Amniotic epithelial cell (primary cell): Measurements from ENCODE around the gene NPTN.

Source experiments
- DNase-seq: peaks from one replicate; pipeline ENCODE4 v3.0.0-alpha.2; 2010; ENCODE audit warnings: low read depth

NPTN gene

DNA sequence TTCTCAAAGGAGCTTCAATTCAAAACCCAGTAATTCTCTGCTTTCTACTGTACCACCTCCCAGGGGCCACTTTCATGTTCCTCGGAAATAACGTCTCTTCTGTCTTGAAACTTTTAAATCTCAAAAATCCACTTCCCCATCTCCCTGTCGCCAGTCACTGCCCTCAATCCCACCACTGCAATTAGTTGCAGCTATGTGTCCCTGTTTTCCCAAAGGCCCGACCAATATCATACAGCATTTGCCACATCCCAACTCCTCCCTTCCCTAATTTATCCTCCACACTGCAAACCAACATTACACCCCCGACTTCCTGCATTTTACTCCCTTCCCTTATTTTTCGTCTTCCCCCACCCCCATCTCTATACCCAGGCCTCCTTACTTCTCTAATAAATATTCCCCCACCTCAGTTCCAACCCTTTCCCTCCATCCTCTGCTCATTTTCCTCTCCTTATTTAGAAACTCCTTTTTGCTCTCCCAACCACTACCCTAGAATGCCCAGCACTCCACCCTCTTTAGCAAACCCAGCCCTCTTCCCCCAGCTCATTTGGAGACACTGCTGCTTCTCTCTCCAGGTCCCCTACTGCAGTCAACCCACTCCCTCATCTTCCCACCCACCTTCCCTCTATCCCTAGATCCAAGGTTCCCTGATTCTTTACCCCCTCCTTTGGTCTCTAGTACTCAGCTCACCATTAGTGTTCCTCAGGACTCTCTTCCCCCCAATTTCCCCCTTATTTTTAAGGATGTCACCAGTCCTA lies 1.1 kb downstream of the NPTN start:
- DNase-seq = peak; percentile 40

- DNase-seq = peak; percentile 18
Measured at GRCh38 chr15:73630921-73631362, 2.2 kb downstream of the NPTN start.

GRCh38 chr15:73629798-73630429 lies 3.3 kb downstream of the NPTN start:
- DNase-seq = no peak

DNA sequence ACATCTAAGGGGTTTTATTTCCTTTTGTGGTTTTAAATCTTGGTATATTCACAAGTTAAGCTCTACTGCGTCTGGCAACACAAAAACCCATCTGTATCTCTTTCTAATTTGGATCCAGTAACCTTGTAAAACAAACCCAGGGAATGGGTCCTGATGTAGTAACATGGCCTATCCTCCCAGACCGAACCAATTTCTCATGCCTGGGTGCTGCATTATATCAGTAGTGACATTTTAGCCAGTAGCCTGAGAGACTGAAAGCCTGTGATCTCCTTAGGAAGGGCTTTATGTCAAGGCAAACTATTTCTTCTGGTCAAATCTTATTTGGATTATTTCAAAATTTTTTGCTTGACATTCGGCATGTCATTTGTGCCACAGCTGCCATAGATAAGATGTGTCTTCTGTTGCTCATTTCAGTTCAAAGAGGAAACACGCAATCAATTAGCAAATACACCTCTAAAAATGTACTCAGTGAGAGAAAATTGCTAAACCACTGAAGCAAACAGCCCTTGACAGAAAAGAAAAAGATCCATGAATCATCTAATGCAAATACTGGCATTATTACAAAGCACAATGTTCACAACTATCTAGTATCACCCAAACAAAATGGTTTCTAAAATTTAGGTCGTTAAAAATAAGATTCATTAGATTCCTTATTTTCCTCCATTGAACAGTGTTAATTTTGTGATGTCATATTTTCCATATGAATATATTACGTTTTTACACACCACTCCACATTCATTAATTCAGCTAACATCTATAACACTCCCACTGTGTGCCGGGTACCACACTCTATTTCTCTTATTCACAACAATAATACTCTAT lies 4.0 kb downstream of the NPTN start:
- peak; percentile 36 for DNase-seq

- no peak for DNase-seq
Measured at GRCh38 chr15:73628102-73628501, 5.1 kb downstream of the NPTN start.

- DNase-seq = no peak
Measured at GRCh38 chr15:73626072-73626471, 7.1 kb downstream of the NPTN start.

DNA sequence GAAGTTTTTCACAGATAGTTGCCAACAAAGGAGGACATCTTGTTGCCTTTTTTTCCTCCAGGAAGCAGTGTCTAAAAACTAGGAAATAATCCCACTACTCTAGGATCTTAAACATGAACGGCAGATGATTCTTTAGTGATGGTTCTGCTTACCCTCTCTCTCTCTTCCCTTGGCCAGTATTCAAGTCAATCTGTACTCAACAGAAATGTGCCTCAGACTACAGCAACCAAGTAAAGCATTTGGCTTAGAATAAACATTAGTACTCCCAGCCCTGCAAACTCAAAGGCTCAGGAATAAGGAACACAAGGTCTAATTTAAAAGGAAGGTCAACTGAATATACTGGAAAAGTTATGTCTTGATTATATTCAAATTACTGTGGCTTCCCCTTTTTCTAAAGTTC lies 8.7 kb downstream of the NPTN start:
- DNase-seq = no peak

DNA sequence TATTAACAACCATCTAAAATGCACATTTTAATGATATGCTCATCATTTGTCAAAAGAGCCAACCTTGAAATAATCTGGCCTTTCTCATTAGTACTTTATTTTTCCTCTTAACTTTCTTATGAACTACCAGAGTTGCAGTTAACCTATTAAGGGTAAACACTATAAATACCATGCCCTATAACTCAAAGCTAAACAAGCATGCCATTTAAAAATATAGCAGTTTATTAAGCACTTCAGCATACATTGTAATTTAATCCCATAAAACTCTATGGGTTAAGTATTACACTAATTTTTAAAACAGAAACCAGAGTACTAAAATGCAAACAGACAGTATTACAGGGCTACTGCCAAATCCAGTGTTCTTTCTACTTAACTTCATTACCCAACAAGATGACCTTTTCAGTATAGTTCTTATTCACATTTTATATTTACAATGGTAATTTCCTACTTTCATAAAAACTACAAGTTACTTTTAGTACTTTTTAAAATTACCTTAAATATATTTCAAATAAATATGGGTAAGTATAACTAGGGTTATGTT lies 11.8 kb downstream of the NPTN start:
- no peak for DNase-seq

- DNase-seq = no peak
Measured at GRCh38 chr15:73620078-73620477, 13.1 kb downstream of the NPTN start.

DNA sequence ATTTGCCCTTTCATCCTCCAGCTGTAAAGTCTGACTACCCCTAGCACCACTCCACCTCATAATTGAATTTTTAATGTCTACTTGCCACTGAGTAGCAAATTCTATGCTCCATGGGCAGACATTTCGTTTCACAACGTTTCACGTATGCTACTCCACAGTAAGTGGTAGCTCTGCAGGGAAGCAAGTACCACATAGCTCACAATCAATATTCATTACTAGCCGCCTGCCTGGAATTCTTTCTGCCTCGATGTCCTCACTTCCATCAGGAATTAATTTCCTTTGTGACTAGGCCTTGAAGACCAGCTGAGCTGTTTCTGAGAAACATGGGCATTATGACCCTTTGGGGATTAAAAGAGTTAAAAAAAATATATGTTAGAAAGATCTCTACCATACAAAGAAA lies 15.3 kb downstream of the NPTN start:
- no peak for DNase-seq

GRCh38 chr15:73617301-73617831 lies 15.8 kb downstream of the NPTN start:
- peak; percentile 33 for DNase-seq

DNA sequence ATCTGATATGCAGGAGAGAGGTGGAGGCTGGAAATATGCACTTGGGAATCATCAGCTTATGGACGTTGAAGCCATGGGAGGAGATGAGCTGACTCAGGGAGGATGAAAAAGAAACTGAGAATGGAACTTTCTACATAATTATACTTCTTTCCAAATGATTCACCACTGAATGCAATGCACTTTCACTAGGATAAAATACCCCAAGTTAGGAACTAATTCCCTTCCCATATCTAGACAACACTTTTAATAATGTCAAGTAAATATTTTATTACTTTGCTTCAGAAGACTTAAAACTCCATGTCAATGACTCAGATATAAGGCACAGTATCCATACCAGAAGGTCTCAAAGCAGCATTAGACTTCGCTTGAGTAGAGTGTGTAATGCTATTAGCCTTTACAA lies 24.2 kb downstream of the NPTN start:
- peak; percentile 67 for DNase-seq

DNA sequence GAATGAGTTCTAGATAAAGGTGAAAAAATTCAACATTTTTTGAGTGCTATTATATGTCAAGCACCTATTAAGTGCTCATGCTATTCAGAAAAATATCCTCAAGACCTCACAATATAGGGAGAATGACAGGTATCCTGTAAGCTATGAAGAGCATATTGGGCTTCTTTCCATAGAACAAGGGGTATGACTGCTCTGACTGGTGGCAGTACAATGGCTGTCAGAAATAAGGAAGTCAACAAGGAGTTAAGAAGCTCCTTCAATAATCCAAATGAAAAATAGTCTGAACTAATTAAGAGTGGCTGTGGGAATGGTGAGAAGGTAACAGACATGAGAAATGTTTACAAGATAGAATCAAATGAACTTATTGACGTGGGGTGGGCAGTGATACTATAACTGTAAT lies 24.7 kb downstream of the NPTN start:
- DNase-seq = no peak

GRCh38 chr15:73607843-73608242 lies 25.3 kb downstream of the NPTN start:
- no peak for DNase-seq

DNA sequence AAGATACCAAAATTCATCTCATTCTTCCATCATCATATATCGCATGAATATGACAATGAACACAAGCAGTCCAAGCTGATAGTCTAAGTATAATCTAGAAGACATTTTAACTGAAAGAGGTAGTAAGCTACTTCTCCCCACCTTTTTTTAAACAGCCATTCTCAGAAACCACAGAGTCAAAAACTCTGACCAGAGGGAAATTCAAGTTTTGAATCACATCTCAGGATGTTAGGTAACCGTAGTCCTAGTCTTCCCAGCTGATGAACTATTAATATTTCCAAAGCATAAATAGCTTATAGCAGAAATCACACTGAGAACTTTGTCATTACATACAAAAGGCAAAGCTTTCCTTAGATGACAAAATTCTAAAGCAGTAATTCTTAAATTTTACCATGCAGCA lies 25.8 kb downstream of the NPTN start:
- no peak for DNase-seq

GRCh38 chr15:73605759-73606436 lies 27.3 kb downstream of the NPTN start:
- no peak for DNase-seq

- no peak for DNase-seq
Measured at GRCh38 chr15:73604477-73604876, 28.7 kb downstream of the NPTN start.

DNA sequence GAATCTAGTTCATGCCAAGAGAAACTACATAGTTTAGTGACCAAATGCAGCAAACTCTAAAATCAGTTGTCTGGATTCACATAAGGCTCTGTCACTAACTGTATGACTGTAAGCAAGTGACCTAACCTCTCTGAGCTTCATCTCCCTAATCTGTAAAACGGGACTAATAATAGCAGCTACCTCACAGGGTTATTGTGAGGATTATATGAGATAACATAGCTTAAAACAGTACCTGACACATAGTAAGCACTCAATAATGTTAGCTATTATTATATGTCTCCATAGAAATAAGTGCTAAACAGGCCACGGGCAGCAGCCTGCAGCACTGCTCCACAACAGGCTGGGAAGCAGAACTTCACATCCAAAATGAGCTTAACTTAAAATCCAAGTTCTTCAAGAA lies 30.2 kb downstream of the NPTN start:
- DNase-seq = no peak

- no peak for DNase-seq
Measured at GRCh38 chr15:73602446-73602843, 30.7 kb downstream of the NPTN start.

DNA sequence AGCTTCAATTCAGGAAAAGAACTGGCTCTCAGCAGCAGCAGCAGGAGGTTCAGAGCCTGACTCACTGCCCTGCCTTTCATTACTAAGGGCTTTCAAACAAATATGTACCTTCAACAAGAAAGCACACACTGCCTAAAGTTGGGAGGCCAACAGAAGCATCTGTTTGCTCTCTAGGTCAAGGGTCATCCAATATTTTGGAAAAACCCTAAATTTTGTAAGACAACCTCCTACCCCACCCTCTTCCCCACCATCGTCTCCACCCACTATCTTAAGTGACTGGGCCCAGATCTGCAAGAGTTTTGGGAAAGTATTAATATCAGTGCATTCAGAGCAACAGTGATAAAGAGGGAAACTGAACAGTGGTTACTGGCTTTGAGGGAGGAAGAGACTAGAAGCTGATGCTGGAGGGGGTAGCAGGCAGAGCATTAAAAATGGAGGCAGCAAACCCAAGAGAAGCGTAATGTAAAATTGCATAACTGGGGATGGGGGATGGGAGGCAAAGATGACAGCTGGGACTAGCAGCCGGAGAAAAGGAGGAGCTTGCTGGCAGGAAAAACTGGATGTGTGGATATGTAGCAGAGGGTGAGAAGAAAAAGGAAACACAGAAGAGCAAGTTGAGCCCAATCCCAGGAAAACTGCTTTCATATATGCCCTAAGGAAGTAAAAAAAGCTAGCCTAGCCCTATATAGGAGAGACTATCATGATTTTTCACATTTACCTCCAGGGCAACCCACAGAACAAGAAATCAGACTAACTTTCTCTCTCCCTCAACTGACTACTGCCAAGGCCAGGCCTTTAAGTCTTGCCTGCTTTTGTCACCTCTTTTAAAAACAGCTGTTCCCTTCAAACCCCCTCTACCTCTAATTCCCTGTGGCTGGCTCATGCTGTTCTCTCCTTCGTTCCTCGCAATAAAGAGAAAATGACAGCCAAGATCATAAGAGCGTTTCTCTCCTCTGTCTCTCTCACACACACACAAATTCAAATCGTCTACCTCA lies 31.4 kb downstream of the NPTN start:
- DNase-seq = peak; percentile 72
